IPS-18a (cell line): Measurements from ENCODE around the gene CADM4.
"Not testable (repeated sequence)": the region's sequence is repeated elsewhere in the genome, so short reads cannot be mapped to it uniquely, and the experiment has no call there.

ENCODE experiments used
- H3K27ac ChIP-seq: one replicate; pipeline ENCODE4 v1.5.1; 2013; ENCODE audit warnings: low read length
- H3K27me3 ChIP-seq: one replicate; pipeline ENCODE4 v1.6.1; 2013; ENCODE audit warnings: mild to moderate bottlenecking, low read length; ENCODE audit not compliant: control insufficient read depth, insufficient read depth
- H3K36me3 ChIP-seq: one replicate; pipeline ENCODE4 v1.6.1; 2013; ENCODE audit warnings: low read depth, low read length; ENCODE audit not compliant: control insufficient read depth
- H3K4me1 ChIP-seq: one replicate; pipeline ENCODE4 v1.6.1; 2013; ENCODE audit warnings: low read depth, low read length; ENCODE audit not compliant: control insufficient read depth
- H3K4me3 ChIP-seq: one replicate; pipeline ENCODE4 v1.5.1; 2013; ENCODE audit warnings: low read length
- H3K9ac ChIP-seq: one replicate; pipeline ENCODE4 v1.6.1; 2013; ENCODE audit warnings: mild to moderate bottlenecking, low read length, moderate library complexity
- H3K9me3 ChIP-seq: one replicate; pipeline ENCODE4 v1.6.1; 2013; ENCODE audit warnings: low read depth, low read length; ENCODE audit not compliant: control insufficient read depth

CADM4 gene

GRCh38 chr19:43616306-43616705 lies 23.3 kb downstream of the CADM4 start:
- H3K9ac ChIP-seq = no peak overlapping the region
- no peak overlapping the region for H3K4me3 ChIP-seq
- H3K36me3 ChIP-seq = peaks cover 4% of the 10 kb centered on the region
- H3K27me3 ChIP-seq = no peaks in the 10 kb centered on the region
- peaks cover 5% of the 10 kb centered on the region for H3K4me1 ChIP-seq
- no peak overlapping the region for H3K27ac ChIP-seq
- no peaks in the 10 kb centered on the region for H3K9me3 ChIP-seq

- Histone ChIP-seq H3K36me3 (peaks cover 4% of the 10 kb centered on the region), H3K9me3 (no peaks in the 10 kb centered on the region), H3K9ac (no peak overlapping the region), H3K4me3 (no peak overlapping the region), H3K27ac (no peak overlapping the region), H3K27me3 (no peaks in the 10 kb centered on the region), H3K4me1 (no peaks in the 10 kb centered on the region)
These were observed 27.3 kb downstream of the CADM4 start for GRCh38 chr19:43612374-43612773.

- Histone ChIP-seq H3K4me3 (no peak within 1 kb of the TSS), H3K27ac (no peak within 1 kb of the TSS), H3K9ac (no peak within 1 kb of the TSS), H3K36me3 (peaks cover 4% of the 10 kb centered on the region), H3K27me3 (no peaks in the 10 kb centered on the region), H3K4me1 (no peaks in the 10 kb centered on the region), H3K9me3 (no peaks in the 10 kb centered on the region)
These were observed 27.9 kb downstream of the CADM4 start, which contains the start of gene SRRM5 for GRCh38 chr19:43611788-43612187. Gene SRRM5, plus strand, starts transcription at chr19:43612088. Its CDS starts 34 bp downstream, at chr19:43612122.

GRCh38 chr19:43610493-43610892 lies 29.2 kb downstream of the CADM4 start:
- Histone ChIP-seq H3K4me3 (no peak overlapping the region), H3K9me3 (no peaks in the 10 kb centered on the region), H3K4me1 (no peaks in the 10 kb centered on the region), H3K27ac (no peak overlapping the region), H3K27me3 (no peaks in the 10 kb centered on the region), H3K9ac (no peak overlapping the region), H3K36me3 (peaks cover 4% of the 10 kb centered on the region)

- H3K9me3 ChIP-seq = no peaks in the 10 kb centered on the region
- no peak overlapping the region for H3K4me3 ChIP-seq
- no peaks in the 10 kb centered on the region for H3K4me1 ChIP-seq
- H3K27ac ChIP-seq = no peak overlapping the region
- no peaks in the 10 kb centered on the region for H3K27me3 ChIP-seq
- H3K36me3 ChIP-seq = peaks cover 4% of the 10 kb centered on the region
- no peak overlapping the region for H3K9ac ChIP-seq
These were observed 29.8 kb downstream of the CADM4 start for GRCh38 chr19:43609872-43610271.

- no peak overlapping the region for H3K4me3 ChIP-seq
- no peaks in the 10 kb centered on the region for H3K27me3 ChIP-seq
- no peak overlapping the region for H3K27ac ChIP-seq
- no peaks in the 10 kb centered on the region for H3K36me3 ChIP-seq
- H3K4me1 ChIP-seq = no peaks in the 10 kb centered on the region
- no peaks in the 10 kb centered on the region for H3K9me3 ChIP-seq
- no peak overlapping the region for H3K9ac ChIP-seq
These were observed 32.1 kb downstream of the CADM4 start for GRCh38 chr19:43607238-43608205.

GRCh38 chr19:43606569-43607229 lies 33.0 kb downstream of the CADM4 start:
- Histone ChIP-seq H3K9ac (no peak overlapping the region), H3K4me1 (no peaks in the 10 kb centered on the region), H3K9me3 (no peaks in the 10 kb centered on the region), H3K27me3 (no peaks in the 10 kb centered on the region), H3K36me3 (no peaks in the 10 kb centered on the region), H3K27ac (no peak overlapping the region), H3K4me3 (no peak overlapping the region)

GRCh38 chr19:43605875-43606568 lies 33.6 kb downstream of the CADM4 start:
- Histone ChIP-seq H3K4me3 (no peak overlapping the region), H3K27me3 (no peaks in the 10 kb centered on the region), H3K36me3 (no peaks in the 10 kb centered on the region), H3K4me1 (no peaks in the 10 kb centered on the region), H3K27ac (no peak overlapping the region), H3K9ac (no peak overlapping the region), H3K9me3 (no peaks in the 10 kb centered on the region)

GRCh38 chr19:43600326-43600725 lies 39.3 kb downstream of the CADM4 start:
- not testable (repeated sequence) for H3K9me3 ChIP-seq, H3K36me3 ChIP-seq, H3K27me3 ChIP-seq, H3K4me1 ChIP-seq, H3K27ac ChIP-seq, H3K9ac ChIP-seq, H3K4me3 ChIP-seq

- H3K4me1 ChIP-seq = peaks cover 4% of the 10 kb centered on the region
- H3K9ac ChIP-seq = no peak overlapping the region
- no peaks in the 10 kb centered on the region for H3K9me3 ChIP-seq
- no peak overlapping the region for H3K4me3 ChIP-seq
- no peaks in the 10 kb centered on the region for H3K27me3 ChIP-seq
- peaks cover 4% of the 10 kb centered on the region for H3K36me3 ChIP-seq
- H3K27ac ChIP-seq = no peak overlapping the region
These were observed 39.9 kb downstream of the CADM4 start for GRCh38 chr19:43599635-43600295.
